GM18858 (cell line): Measurements from ENCODE around the gene FAAH.

Experiments
- ATAC-seq: cut with Tn5 transposase; IDR thresholded peaks from one replicate; pipeline ENCODE4 v1.9.1; 2021; ENCODE audit not compliant: unreplicated experiment

FAAH gene

GRCh38 chr1:46421739-46422138 lies 27.6 kb downstream of the FAAH start:
- no peak for ATAC-seq

GRCh38 chr1:46422261-46422871 lies 28.2 kb downstream of the FAAH start:
- ATAC-seq: no peak

GRCh38 chr1:46423574-46424240 lies 29.6 kb downstream of the FAAH start:
- ATAC-seq: no peak

- no peak for ATAC-seq
Measured at GRCh38 chr1:46424730-46425129, 30.6 kb downstream of the FAAH start.

- ATAC-seq: no peak
Measured at GRCh38 chr1:46425726-46426125, 31.6 kb downstream of the FAAH start.

- ATAC-seq: no peak
Measured at GRCh38 chr1:46427541-46427940, 33.4 kb downstream of the FAAH start.

- no peak for ATAC-seq
Measured at GRCh38 chr1:46429436-46429835, 35.3 kb downstream of the FAAH start.

- ATAC-seq: no peak
Measured at GRCh38 chr1:46431695-46432094, 37.6 kb downstream of the FAAH start.

GRCh38 chr1:46432781-46433327 lies 38.7 kb downstream of the FAAH start:
- ATAC-seq: no peak

- no peak for ATAC-seq
Measured at GRCh38 chr1:46434358-46434757, 40.2 kb downstream of the FAAH start.

GRCh38 chr1:46436844-46437243 lies 42.7 kb downstream of the FAAH start:
- ATAC-seq: no peak

- no peak for ATAC-seq
Measured at GRCh38 chr1:46437723-46438122, 43.6 kb downstream of the FAAH start.

- ATAC-seq: no peak
Measured at GRCh38 chr1:46438346-46438745, 44.2 kb downstream of the FAAH start.

GRCh38 chr1:46440478-46440877 lies 46.4 kb downstream of the FAAH start:
- ATAC-seq: no peak

- ATAC-seq: no peak
Measured at GRCh38 chr1:46442317-46443161, 48.4 kb downstream of the FAAH start.

GRCh38 chr1:46444466-46444865 lies 50.3 kb downstream of the FAAH start:
- no peak for ATAC-seq

- ATAC-seq: no peak
Measured at GRCh38 chr1:46445773-46446256, 51.7 kb downstream of the FAAH start.

GRCh38 chr1:46446646-46447498 lies 52.8 kb downstream of the FAAH start:
- ATAC-seq: no peak

- ATAC-seq: no peak
Measured at GRCh38 chr1:46447499-46448108, 53.5 kb downstream of the FAAH start.
